Ramos (cell line): ENCODE data around the gene VSTM2B.
"Not testable (repeated sequence)": the region's sequence is repeated elsewhere in the genome, so short reads cannot be mapped to it uniquely, and the experiment has no call there.

Source experiments
- in situ Hi-C: fragments of 300-500 bp; cut with MboI; formaldehyde crosslinking; loops from one replicate; pipeline ENCODE4 v1.14.3; 2022; ENCODE audit warnings: low sequenced_read_pairs; ENCODE audit not compliant: unreplicated experiment

The VSTM2B gene

DNA sequence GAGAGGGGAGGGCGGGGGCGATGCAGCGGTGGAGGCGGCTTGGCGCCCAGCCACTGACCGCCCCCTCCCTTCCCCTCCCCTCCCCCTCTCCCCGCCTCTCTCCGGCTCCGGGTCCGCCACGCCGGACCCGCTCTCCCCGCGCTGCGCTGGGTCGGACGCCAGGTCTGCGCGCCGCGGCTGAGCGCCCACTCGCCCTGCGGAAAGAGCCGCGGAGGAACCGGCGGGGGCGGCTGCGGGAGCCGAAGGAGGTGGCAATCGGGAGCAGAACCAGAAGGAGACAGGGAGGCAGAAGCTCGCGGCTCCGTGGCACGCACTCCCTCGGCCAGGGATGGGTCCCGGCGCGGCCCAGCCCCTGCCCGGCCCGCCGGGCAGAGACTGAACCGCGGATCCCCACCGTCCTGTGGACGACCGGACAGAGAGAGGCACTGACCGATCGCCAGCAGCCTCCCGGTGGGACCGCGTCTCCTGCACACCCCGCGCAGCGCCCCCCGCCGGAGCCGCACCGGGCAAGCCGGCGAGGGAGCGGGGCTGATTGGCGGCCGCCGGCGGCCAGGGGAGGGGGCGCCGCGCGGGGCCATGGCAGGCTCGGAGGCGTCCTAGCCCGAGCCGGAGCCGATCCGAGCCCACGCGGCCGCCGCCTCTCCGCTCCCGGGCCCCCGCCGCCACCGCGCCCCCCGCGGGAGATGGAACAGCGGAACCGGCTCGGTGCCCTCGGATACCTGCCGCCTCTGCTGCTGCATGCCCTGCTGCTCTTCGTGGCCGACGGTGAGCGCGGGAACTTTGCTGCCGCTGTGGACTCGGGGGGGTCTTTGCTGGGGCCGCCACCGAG lies at the start of gene VSTM2B:
TSS of gene VSTM2B (plus strand) at position 94 of the 829 bp plus-strand sequence. CDS start at position 684, 590 bp downstream.
- in situ Hi-C loops, result no loop called here

GRCh38 chr19:29476528-29476927 lies 49.3 kb upstream of the VSTM2B start:
- in situ Hi-C loops, result no loop called here

- in situ Hi-C loops, result no loop called here
Observed at GRCh38 chr19:29477831-29478577, 47.8 kb upstream of the VSTM2B start.

DNA sequence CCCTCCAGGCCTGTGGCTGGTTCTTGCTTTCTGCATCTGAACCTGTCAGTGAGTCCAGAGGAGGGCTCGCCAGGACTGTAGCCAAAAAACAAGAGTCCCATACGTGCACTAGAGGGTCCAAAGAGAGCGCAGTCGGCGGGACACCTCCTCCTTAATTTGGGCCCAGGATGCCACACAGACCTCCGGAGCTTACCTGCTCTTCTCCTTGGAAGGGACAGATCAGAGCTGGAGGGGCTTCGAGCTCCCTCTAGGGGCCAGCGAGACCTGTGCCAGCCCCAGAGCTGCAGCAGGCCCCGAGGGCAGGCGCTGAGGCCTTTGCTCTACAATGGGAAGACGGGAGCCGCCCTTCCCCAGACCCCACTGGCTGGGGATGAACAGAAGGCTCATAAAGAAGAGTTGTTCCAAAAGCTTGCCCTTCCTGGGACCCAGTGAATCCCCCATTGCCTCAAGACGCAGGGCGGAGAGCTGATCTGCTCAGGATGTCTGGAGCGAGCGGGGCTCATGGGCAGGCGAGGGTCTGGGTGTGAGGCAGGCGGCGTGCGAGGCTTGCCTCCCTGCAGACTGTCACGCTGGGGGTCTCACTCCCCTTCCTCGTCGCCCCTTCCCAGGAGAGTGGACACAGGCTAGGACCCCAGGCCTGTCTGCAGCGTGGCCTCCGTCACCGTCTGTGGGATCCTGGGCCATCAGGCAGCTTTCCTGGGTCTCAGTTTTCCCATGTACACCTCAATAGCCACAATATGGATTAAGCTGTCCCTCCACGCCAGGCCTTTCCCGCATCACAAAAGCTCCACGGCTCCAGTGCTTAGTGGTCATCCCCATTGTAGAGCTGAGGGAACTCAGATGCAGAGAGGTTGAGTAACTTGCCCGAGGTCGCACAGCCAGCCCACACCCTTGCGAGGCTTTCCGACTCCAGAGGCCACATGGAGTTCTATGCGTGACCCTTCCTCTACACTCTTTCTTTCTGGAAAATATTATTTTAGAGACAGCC lies 46.9 kb upstream of the VSTM2B start:
- in situ Hi-C loops, result no loop called here

DNA sequence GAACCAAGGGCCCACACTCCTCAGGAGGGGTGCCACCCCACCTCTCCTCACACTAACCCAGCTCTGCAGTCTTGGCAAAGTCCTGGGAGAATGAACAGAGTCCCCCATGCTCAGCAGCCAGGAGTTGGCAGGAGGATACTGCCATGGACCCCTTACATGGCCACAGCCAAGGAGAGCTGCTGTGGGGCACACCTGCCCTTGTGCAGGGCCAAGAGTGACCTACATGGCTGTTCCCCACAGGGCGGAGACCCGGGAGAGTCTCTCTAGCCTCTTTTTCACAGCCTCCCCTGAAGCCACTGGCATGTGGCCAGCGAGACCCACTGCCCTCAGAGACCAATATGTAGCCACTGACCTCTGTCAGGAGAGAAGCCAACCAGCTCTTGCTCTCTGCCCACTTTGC lies 45.9 kb upstream of the VSTM2B start:
- in situ Hi-C loops, result no loop called here

DNA sequence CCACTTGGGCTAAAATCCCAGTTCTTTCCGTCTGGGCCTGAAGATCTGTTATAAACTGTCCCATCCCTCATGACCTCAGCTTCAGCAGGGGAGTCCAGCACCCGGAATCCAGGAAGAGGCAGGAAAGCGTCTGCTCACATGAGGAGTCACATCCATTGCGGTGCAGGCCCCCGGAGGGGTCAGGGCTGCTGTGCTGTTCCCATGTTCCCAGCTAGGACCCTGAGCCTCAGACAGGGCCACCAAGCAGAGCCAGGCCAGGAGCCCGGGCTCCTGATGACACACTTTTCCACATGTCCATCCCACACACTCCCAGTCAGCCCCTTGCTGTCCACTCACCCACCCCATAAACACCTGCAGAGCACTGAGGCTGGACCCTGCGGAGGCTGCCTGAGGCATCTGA lies 45.3 kb upstream of the VSTM2B start:
- in situ Hi-C loops, result no loop called here

DNA sequence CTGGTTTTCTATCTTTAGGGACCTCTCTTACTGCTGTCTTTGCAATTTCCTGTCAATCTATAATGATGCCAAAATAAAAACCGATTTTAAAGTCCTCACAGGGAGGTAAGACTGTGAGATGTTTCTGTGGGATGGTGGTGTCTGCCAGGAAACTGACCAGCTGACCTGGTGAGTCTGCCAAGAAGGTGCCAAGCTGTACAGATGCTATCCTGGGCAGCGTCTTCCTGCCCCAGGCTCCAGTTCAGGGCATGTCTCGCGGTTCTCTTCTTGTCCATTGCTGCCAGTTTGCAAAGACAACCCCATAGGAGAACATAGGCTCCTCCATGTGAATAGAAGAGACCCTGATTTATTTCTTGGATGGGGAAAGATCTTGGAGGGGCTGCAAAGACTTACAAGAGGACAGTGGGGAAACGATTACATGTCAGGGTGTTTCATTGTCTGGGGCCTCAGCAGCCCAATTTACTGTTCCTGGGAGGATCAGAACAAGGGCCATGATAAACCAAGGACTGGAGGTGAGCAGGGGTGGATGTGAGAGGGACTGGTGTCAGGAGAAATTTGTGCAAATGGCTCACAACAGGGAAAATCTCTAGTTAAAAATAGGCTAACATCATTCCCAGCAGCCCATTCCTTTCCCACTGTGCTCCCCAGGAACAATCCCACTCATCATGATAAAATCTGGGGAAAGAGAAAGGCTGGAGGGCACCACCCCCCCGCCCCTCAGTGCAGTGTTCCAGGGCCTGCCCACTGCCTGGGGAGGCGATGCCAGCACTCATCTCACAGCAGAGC lies 42.7 kb upstream of the VSTM2B start:
- in situ Hi-C loops, result no loop called here

DNA sequence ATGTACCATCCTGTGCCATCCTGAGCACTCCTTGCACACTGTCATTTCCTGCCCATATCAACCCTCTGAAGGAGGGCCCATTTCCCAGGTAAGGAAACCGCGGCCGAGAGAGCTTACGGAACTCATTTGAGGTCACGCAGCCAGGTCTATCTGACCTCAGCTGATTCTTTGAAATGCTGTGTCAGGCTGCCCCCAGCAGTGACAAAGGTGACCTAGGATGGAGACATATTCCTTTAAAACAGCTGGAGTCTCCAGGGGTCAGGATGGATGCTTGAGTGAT lies 42.2 kb upstream of the VSTM2B start:
- in situ Hi-C loops, result no loop called here

DNA sequence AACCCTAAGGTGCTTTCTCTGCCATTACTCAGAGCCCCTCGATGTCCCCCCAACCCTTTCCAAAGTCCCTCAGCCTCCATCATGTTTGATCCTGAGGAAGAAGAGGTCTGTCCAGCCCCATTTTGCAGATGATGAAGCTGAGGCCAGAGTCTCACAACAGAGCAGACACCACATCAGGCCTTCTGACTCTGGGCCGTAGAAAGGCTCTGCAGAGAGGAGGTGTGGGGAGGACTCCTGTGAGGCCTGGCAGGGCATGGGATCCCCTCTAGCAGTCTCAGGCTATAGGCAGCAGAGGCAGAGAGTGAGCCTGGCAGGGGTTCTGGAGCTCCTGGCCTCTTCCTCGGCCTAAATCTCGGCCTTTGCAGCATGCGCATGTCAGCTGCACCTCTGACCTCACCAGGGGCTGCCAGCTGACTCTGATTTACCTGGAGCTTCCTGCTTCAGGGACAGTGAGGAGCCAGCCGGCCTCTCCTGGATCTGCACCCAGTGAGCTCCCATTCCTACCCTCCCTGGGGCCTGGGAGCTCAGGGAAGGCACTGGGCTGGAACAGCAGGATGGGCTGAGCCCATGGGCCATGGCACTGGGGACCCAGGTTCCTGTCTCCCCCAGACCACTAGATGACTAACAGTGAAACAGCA lies 41.7 kb upstream of the VSTM2B start:
- in situ Hi-C loops, result no loop called here

- in situ Hi-C loops, result no loop called here
Observed at GRCh38 chr19:29484876-29485275, 40.9 kb upstream of the VSTM2B start.

- in situ Hi-C loops, result no loop called here
Observed at GRCh38 chr19:29485293-29485692, 40.5 kb upstream of the VSTM2B start.

DNA sequence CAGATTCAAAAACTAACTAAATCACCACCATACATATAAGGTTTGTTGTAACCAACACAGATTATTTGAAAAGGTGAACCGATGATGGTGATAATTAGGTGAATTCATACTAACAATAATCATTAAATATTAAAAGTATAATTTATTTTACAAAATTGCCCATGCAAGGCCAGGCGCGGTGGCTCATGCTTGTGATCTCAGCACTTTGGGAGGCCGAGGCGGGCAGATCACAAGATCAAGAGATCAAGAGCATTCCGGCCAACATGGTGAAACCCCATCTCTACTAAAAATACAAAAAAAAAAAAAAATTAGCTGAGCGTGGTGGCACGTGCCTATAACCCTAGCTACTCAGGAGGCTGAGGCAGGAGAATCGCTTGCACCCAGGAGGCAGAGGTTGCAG lies 38.8 kb upstream of the VSTM2B start:
- in situ Hi-C loops, result not testable (repeated sequence)

GRCh38 chr19:29487432-29487831 lies 38.4 kb upstream of the VSTM2B start:
- in situ Hi-C loops, result no loop called here

- in situ Hi-C loops, result no loop called here
Observed at GRCh38 chr19:29488316-29488715, 37.5 kb upstream of the VSTM2B start.

GRCh38 chr19:29489172-29489951 lies 36.4 kb upstream of the VSTM2B start:
- in situ Hi-C loops, result no loop called here

DNA sequence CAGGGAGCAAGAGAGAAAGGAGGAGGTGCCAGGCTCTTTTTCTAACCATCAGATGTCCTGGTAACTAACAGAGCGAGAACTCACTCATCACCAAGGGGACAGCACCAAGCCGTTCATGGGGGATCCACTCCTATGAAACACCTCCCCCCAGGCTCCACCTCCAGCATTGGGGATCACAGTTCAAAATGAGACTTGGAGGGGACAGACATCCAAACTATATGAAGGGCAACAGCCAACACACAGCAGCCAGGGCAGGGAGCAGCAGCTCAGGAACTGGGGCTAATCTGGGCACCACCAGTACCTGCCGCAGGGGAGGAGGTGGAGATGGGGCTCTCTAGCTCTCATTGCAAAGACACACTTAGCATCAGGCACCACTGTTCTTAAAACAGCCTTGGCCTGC lies 34.3 kb upstream of the VSTM2B start:
- in situ Hi-C loops, result no loop called here

GRCh38 chr19:29491995-29492577 lies 33.7 kb upstream of the VSTM2B start:
- in situ Hi-C loops, result no loop called here

DNA sequence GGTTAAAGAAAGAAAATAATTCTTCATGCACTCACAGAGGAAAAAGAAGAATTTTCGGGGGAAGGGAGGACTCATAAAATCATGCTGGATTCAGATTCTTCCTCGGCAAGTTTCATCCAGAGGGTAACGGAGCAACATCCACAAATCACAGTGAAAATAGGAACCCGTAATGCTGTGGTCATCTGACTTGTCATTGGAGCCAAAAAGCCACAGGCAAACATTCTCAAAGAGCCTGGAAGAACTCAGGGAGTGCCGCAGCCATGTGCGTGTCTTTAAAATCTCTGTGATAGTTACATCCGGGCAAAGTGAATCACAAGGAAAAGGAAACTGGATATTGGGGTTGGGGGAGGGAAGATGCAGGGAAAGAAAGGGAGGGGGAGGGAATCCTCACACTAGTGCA lies 33.0 kb upstream of the VSTM2B start:
- in situ Hi-C loops, result no loop called here
